Effector CD8-positive, alpha-beta T cell (primary cell): Measurements from ENCODE around the gene RPL36AL.
"Not testable (repeated sequence)": the region's sequence is repeated elsewhere in the genome, so short reads cannot be mapped to it uniquely, and the experiment has no call there.

Experiments used
- DNase-seq: peaks from one replicate; lab custom pipeline; 2025; lab: John Stamatoyannopoulos, UW

RPL36AL gene

GRCh38 chr14:49619273-49619672 is 1.2 kb downstream of the RPL36AL start:
- DNase-seq, result not testable (repeated sequence)

- no peak for DNase-seq
Observed at GRCh38 chr14:49617852-49618519, 2.4 kb downstream of the RPL36AL start.

GRCh38 chr14:49615776-49616175 is 4.7 kb downstream of the RPL36AL start:
- DNase-seq, result no peak

GRCh38 chr14:49614196-49614595 is 6.2 kb downstream of the RPL36AL start:
- DNase-seq, result no peak

GRCh38 chr14:49612671-49613070 is 7.8 kb downstream of the RPL36AL start:
- no peak for DNase-seq

- no peak for DNase-seq
Observed at GRCh38 chr14:49612251-49612650, 8.2 kb downstream of the RPL36AL start.

- DNase-seq, result no peak
Observed at GRCh38 chr14:49607583-49607982, 12.8 kb downstream of the RPL36AL start.

GRCh38 chr14:49598485-49599300 is 21.7 kb downstream of the RPL36AL start, which contains the start of gene LRR1:
LRR1 (plus strand) TSS chr14:49598940; CDS start chr14:49599021, 81 bp downstream.
- peak; percentile 78 for DNase-seq

- no peak for DNase-seq
Observed at GRCh38 chr14:49598189-49598484, 22.3 kb downstream of the RPL36AL start.

- DNase-seq, result no peak
Observed at GRCh38 chr14:49594347-49595091, 25.9 kb downstream of the RPL36AL start.

- DNase-seq, result no peak
Observed at GRCh38 chr14:49593016-49593415, 27.4 kb downstream of the RPL36AL start.

- no peak for DNase-seq
Observed at GRCh38 chr14:49589387-49589786, 31.0 kb downstream of the RPL36AL start.

GRCh38 chr14:49586673-49587460 is 33.6 kb downstream of the RPL36AL start:
- DNase-seq, result peak; percentile 31

GRCh38 chr14:49585803-49586672 is 34.4 kb downstream of the RPL36AL start, which contains the start of gene RPS29:
RPS29 (minus strand) TSS chr14:49586380; CDS start chr14:49586346, 34 bp downstream.
- peak; percentile 97 for DNase-seq

GRCh38 chr14:49584981-49585640 is 35.3 kb downstream of the RPL36AL start:
- not testable (repeated sequence) for DNase-seq

GRCh38 chr14:49584058-49584457 is 36.4 kb downstream of the RPL36AL start:
- no peak for DNase-seq

GRCh38 chr14:49583629-49584028 is 36.8 kb downstream of the RPL36AL start:
- no peak for DNase-seq

GRCh38 chr14:49582113-49582977 is 38.1 kb downstream of the RPL36AL start:
- no peak for DNase-seq
